Prostate gland (tissue), 1 donor: ENCODE measurements around the gene PAX2.

Experiments
- POLR2A ChIP-seq: fragments of 450-650 bp; IDR thresholded peaks from one replicate; pipeline ENCODE4 v1.6.1; 2016; ENCODE audit warnings: antibody characterized with exemption, mild to moderate bottlenecking
- POLR2AphosphoS5 ChIP-seq: sonication (generic); formaldehyde crosslinking; IDR thresholded peaks from one replicate; pipeline ENCODE4 v1.6.1; 2017; ENCODE audit warnings: antibody characterized with exemption

GRCh38 chr10:100831742-100832141 lies 86.4 kb downstream of the PAX2 start:
- TF ChIP-seq POLR2A: no peak
- TF ChIP-seq POLR2AphosphoS5: no peak
